Measurements from ENCODE around the gene KCNIP1.
"Not testable (repeated sequence)": the region's sequence is repeated elsewhere in the genome, so short reads cannot be mapped to it uniquely, and the experiment has no call there.

KCNIP1 gene

DNA sequence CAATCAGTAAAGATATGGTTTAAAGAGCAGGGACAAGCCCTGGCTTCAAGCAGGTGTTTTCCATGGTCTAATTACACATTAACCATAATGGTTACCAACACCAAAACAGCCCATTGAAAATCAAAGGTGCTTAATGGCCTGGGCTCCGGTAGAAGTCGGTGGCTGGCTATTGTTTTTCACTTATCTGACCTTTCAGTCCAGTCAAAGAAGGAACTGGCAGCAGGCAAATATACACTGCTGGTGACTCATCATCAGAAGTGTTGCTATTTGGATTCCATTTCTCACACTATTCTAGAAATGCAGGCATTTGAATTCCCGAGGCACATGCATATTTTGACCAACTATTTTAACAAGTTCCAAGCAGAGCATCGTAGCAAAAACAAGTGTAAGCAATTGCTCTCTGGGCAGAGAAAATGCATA lies 253.4 kb downstream of the KCNIP1 start:
- no peak for DNase-seq

- no peak for DNase-seq
These were observed 253.8 kb downstream of the KCNIP1 start for GRCh38 chr5:170757669-170758068.

- no peak for DNase-seq
These were observed 254.7 kb downstream of the KCNIP1 start for GRCh38 chr5:170758481-170758880.

DNA sequence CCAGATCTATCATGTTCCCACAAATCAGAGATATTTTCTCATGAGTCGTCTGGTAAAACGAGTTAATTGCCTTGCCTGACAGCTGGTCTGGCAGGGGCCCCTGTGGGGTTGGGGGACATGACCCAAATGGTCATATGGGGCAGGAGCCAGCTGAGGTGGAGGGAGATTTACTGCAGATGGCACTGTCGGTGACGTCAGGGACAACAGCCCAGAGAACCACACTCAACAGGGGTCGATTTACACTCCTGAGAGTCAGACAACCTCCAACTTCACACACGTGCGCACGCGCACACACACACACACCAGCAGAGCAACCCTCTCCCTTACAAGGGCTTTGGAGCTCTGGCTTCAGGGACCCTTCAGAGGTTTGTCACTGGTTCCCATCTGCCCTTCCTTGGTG lies 256.3 kb downstream of the KCNIP1 start:
- no peak for DNase-seq

DNA sequence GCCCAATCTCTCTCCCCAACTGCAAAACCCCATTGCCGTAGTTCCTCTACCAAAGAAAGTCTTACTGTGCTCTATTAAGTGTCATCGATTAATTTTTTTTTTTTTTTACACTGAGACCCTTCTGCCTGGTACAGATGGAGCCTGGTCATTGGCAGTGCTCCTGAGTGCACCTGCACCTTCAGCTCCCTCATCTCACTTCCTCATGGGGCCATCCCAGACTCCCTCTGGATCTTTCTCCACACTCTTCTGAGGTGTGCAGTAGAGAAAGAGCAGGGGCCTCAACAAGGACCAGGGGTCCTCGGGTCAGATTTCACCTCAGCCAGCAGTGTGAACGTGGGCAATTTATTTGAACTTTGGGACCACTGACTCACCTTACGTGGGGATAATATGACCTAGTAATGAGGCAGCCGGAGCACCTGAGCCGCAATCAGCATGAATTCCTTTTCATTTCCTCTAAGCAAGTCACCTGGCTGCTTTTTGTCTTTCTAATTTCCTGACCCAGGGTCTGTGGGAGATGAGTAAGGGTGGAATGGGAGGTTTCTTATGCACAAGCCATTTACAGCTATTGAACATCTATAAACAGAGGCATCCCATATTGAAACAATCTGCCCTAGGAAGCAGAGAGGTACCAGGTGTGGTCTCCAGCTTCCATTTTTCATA lies 257.4 kb downstream of the KCNIP1 start:
- no peak for DNase-seq

DNA sequence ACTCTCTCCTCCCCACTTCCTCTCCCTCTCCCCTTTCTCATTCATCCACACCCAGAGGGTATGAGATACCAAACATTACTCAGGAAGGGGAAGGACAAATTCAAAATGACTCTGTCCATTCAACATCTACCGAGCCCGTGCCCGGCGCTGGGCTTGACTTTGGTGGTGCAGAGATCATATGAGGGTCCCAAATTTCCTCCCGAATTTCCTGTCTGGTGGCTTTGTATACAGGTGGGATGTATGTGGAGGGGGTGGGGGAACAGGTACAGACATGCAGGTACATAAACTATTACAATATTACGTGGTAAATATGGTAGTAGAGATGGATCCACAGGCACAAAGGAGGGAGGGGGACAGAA lies 257.9 kb downstream of the KCNIP1 start:
- DNase-seq: no peak

- not testable (repeated sequence) for DNase-seq
These were observed 258.5 kb downstream of the KCNIP1 start for GRCh38 chr5:170762298-170762697.

DNA sequence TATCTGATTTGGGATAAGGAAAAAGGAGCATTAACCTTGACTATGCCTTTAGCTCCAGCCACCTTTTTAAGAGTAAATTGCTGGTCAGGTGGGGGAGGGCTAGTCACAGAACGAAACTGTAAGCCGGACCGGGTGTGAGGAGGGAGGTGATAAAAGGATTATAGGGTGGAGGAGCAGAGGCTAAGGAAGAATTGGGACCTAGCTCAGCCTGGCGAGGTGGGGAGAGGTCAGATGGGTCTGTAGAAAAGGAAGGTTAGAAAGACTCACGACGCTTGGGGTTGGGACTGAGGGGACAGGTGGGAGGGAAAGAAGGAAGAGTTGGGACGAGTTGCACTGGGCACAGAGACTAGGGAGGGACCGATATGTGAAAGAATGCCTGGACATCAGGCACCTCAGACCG lies 262.0 kb downstream of the KCNIP1 start:
- DNase-seq: not testable (repeated sequence)

DNA sequence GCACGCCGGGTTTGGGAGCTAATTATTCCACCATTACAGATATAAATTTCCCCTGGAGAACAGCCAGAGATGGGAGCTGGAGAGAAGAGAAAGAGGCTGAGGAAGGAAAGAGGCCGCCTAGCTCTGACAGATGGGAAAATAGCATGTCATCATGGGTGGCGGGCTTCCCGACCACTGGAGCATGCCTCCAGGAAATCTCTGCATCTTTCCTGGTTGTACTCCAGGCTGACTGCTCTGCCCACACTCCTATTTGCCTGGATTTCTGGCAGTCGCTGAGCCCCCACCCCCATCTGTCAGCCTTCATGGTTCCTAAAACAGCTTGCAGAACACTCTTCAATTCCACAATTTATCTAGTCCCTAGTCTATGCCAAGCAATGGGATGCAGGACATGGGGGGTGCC lies 265.4 kb downstream of the KCNIP1 start:
- DNase-seq: no peak

DNA sequence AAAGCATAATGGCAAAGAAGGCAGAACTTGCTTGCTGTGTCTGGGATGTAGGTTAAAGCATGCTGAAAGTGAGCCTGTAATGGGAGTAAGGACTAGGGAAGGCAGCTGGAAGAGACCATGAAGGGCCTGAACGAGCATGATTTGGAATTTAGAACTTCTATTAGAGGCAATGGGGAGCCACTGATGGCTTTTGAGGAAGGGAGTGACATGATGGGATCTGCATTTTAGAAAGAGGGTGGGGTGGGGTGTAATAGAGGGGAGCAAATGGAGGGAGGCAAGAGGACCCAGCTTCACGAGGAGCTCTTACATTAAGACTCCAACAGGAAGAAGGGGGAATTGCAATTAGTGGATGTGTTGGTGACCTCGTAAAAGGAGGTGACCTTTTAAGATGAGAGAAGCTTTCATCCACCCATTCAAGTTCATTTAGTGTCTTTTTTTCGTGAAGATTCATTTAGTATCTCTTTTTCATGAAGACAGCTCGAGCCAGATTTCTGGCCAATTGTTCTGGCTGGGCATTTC lies 266.1 kb downstream of the KCNIP1 start:
- no peak for DNase-seq

GRCh38 chr5:170771496-170771895 lies 267.7 kb downstream of the KCNIP1 start:
- no peak for DNase-seq

GRCh38 chr5:170773024-170773985 lies 269.5 kb downstream of the KCNIP1 start:
- no peak for DNase-seq

DNA sequence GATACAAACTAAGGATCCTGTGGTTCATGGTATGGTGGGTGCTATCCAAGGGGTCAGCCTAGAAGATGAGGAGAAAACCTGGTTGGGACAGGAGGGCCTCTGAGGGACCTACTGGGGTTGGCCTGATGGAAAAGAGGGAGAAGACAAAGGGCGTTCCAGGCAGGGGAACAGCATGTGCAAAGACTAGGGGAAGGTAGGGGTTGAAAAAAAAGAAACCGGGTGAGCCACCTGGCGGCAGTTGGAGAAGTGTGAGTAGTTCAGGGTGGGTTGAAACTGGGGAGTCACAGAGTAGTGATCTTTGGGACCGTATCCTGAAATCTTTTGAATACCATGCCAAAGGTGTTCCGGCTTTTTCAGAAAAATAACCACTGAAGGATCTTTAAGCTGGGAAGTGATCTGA lies 271.0 kb downstream of the KCNIP1 start:
- DNase-seq: no peak

GRCh38 chr5:170781946-170782345 lies 278.1 kb downstream of the KCNIP1 start:
- DNase-seq: no peak

- no peak for DNase-seq
These were observed 278.6 kb downstream of the KCNIP1 start for GRCh38 chr5:170782438-170782837.

DNA sequence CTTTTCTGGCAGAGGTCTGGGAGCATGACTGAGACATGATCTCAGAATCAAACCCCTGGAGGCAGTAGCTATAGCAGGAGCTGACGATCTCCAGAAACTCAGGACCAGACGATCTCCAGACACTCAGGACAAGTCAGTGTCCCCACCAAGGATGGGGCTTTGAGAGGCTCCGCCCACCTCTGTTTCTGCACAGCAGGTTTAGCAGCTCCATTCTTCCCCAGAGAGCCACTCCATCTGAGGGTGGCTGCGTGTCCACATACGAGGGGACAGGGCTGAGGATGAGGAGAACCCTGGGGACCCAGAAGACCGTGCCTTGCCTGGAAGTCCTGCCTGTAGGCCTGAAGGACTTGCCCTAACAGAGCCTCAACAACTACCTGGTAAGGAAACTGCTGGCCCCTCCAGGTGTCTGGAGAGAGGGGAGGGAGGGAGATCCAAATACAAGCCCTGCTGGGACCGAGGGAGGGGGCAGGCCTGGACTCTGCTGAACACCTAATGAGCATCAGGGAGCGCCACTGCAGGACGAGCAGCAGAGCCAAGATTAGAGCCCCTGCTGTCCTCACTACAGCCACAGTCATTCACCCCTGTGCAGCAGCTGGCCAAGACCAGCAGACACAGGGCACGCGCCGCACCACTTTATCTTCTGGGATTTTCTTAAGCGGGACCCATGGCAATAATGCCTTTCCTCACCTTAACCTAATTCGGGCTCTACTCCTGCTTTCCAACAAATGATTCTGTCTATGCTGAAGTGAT lies 279.9 kb downstream of the KCNIP1 start, which contains the start of gene GABRP:
Gene GABRP, plus strand, starts transcription at position 228 of the 750 bp plus-strand sequence. CDS start 4,891 bp downstream, outside the sequence.
- DNase-seq: no peak

GRCh38 chr5:170785416-170785815 lies 281.6 kb downstream of the KCNIP1 start:
- DNase-seq: no peak

Data from CD4-positive, alpha-beta T cell treated with Interleukin-4 for 4 hours (primary cell).